ENCODE results near the gene OR2M7.

OR2M7 gene, protein sequence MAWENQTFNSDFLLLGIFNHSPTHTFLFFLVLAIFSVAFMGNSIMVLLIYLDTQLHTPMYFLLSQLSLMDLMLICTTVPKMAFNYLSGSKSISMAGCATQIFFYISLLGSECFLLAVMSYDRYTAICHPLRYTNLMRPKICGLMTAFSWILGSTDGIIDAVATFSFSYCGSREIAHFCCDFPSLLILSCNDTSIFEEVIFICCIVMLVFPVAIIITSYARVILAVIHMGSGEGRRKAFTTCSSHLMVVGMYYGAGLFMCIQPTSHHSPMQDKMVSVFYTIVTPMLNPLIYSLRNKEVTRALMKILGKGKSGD

GRCh38 chr1:248324468-248324867 is at the start of gene OR2M7:
TSS of gene OR2M7 (minus strand) at chr1:248324568. CDS start at chr1:248324568, 0 bp downstream.
- no peak for TF ChIP-seq CTCF (IDR thresholded peaks at IDR 0.05; ENCODE audit: low read depth, low read length)
- Histone ChIP-seq H3K9me3 (ENCODE audit: severe bottlenecking) (no peaks in the 10 kb centered on the region), H3K27ac (no peak within 1 kb of the TSS), H3K4me3 (ENCODE audit: low read depth, low read length) (no peak within 1 kb of the TSS), H3K36me3 (no peaks in the 10 kb centered on the region), H3K27me3 (ENCODE audit: insufficient read depth, low read depth, severe bottlenecking) (peaks cover 55% of the 10 kb centered on the region)
- no peak for DNase-seq

GRCh38 chr1:248373761-248374160 is 49.4 kb upstream of the OR2M7 start:
- Histone ChIP-seq H3K27me3 (ENCODE audit: insufficient read depth, low read depth, severe bottlenecking) (peaks cover 84% of the 10 kb centered on the region), H3K36me3 (no peaks in the 10 kb centered on the region), H3K27ac (no peak overlapping the region), H3K4me3 (ENCODE audit: low read depth, low read length) (no peak overlapping the region), H3K9me3 (ENCODE audit: severe bottlenecking) (no peaks in the 10 kb centered on the region)
- TF ChIP-seq CTCF (IDR thresholded peaks at IDR 0.05; ENCODE audit: low read depth, low read length) = no peak
- DNase-seq = no peak

- TF ChIP-seq CTCF (IDR thresholded peaks at IDR 0.05; ENCODE audit: low read depth, low read length) = no peak
- Histone ChIP-seq H3K9me3 (ENCODE audit: severe bottlenecking) (no peaks in the 10 kb centered on the region), H3K27me3 (ENCODE audit: insufficient read depth, low read depth, severe bottlenecking) (peaks cover 87% of the 10 kb centered on the region), H3K27ac (no peak overlapping the region), H3K4me3 (ENCODE audit: low read depth, low read length) (no peak overlapping the region), H3K36me3 (no peaks in the 10 kb centered on the region)
- no peak for DNase-seq
Measured at GRCh38 chr1:248372394-248372793, 48.0 kb upstream of the OR2M7 start.

GRCh38 chr1:248366609-248367008 is 42.2 kb upstream of the OR2M7 start:
- no peak for TF ChIP-seq CTCF (IDR thresholded peaks at IDR 0.05; ENCODE audit: low read depth, low read length)
- Histone ChIP-seq H3K9me3 (ENCODE audit: severe bottlenecking) (peaks cover 4% of the 10 kb centered on the region), H3K27ac (no peak overlapping the region), H3K27me3 (ENCODE audit: insufficient read depth, low read depth, severe bottlenecking) (peaks cover 66% of the 10 kb centered on the region), H3K36me3 (no peaks in the 10 kb centered on the region), H3K4me3 (ENCODE audit: low read depth, low read length) (no peak overlapping the region)
- no peak for DNase-seq

DNA sequence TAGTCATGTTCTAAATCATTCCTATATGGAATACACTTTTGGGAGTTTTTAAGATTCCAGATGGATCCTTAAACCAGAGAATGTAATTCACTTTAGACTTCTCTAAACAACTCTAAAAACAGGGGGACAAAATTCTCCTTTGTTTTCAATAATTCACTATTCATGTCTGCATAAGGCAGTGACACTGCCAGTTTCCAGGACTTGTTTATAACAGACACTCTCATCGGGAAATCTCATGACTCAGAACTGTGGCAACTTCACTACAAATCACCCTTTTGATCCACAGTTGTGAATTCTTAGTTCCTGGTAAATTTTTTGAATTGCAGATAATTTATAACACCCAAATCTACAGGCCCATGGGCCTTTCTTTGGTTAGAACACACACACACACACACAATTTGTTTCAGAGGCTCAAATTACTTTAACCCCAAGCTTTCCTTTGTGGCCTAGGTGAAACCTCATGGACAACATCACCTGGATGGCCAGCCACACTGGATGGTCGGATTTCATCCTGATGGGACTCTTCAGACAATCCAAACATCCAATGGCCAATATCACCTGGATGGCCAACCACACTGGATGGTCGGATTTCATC is 36.9 kb upstream of the OR2M7 start, which contains the start of gene OR2T4:
Gene OR2T4, plus strand, starts transcription at position 545 of the 595 bp plus-strand sequence. Its CDS starts 0 bp downstream, at position 545.
- Histone ChIP-seq H3K9me3 (ENCODE audit: severe bottlenecking) (peaks cover 4% of the 10 kb centered on the region), H3K36me3 (no peaks in the 10 kb centered on the region), H3K27me3 (ENCODE audit: insufficient read depth, low read depth, severe bottlenecking) (peaks cover 78% of the 10 kb centered on the region), H3K27ac (no peak within 1 kb of the TSS), H3K4me3 (ENCODE audit: low read depth, low read length) (no peak within 1 kb of the TSS)
- DNase-seq = no peak
- no peak for TF ChIP-seq CTCF (IDR thresholded peaks at IDR 0.05; ENCODE audit: low read depth, low read length)
